M059J (cell line): ENCODE results near the gene MRPL45. TPM values are rescaled to one million over a fixed set of nuclear protein-coding genes. Genes with fewer than 3 reads are reported as not detected.

Experiments used
- DNase-seq: peaks from one replicate; pipeline ENCODE4 v3.0.0-alpha.2; 2012; ENCODE audit warnings: low read depth
- total RNA-seq: library from RNA; depleted of rRNA; stranded (reverse); fragments of >200 nt; shearing (Covaris generic); gene quantifications from 2 replicates; pipeline ENCODE4 v1.2.3, GENCODE V29; 2014

The MRPL45 gene
- total RNA-seq, 1 experiment from 2014 or later = 48.5 TPM

DNA sequence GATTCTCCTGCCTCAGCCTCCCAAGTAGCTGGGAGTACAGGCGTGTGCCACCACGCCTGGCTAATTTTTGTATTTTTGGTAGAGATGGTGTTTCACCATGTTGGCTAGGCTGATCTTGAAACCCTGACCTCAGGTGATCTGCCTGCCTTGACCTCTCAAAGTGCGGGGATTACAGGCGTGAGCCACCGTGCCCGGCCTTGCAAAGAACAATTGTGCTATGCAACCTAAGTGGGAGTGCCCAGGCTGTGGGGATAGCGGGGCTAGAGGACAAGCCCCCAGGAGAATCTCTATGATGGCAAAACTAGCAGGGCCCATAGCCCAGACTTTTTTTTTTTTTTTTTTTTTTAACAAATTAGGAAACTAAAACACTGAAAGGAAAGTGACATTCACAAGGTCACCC lies 48.8 kb downstream of the MRPL45 start:
- DNase-seq = no peak

DNA sequence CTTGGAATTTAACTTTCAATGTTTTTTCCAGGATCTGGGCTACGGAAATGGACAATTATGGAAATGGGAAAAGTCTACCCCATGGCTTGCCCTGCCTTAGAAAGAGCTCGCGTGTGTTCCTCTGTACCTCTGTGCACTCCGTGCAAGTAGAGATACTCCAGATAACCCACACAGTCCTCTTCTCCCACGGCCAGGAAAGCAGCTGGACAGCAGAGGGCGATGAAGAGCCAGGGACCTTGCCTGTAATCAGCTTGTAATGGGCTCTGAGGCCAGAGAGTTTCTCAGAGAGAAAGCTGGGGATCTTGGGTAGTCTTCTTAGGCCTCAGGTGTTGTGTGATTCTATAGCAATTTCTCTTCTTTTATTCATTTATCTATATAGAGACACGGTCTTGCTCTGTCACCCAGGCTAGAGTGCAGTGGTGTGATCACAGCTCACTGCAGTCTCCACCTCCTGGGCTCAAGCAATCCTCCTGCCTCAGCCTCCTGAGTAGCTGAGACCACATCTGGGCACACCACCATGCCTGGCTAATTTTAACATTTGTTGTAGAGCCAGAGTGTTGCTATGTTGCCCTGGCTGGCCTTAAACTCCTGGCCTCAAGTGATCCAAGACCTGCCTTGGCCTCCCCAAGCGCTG lies 52.2 kb downstream of the MRPL45 start:
- DNase-seq = peak; percentile 79

DNA sequence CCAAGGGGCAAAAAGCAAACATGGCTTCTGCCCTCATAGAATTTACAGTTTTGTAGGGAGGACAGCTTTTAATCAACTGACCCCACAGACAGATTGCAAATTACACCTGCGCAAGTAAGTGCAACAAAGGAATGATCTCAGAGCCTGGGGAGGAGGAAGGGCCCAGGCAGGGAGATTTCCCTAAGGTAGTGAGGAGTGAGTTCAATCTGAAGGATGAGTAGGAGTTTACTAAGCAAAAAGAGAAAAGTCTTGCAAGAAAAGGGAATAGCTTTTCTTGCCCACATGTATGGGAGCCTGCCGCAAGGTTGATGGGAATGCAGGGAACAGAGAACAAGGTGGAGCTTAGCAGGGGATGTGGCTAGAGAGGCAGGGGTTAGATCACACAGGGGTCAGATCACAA lies 53.1 kb downstream of the MRPL45 start:
- no peak for DNase-seq

DNA sequence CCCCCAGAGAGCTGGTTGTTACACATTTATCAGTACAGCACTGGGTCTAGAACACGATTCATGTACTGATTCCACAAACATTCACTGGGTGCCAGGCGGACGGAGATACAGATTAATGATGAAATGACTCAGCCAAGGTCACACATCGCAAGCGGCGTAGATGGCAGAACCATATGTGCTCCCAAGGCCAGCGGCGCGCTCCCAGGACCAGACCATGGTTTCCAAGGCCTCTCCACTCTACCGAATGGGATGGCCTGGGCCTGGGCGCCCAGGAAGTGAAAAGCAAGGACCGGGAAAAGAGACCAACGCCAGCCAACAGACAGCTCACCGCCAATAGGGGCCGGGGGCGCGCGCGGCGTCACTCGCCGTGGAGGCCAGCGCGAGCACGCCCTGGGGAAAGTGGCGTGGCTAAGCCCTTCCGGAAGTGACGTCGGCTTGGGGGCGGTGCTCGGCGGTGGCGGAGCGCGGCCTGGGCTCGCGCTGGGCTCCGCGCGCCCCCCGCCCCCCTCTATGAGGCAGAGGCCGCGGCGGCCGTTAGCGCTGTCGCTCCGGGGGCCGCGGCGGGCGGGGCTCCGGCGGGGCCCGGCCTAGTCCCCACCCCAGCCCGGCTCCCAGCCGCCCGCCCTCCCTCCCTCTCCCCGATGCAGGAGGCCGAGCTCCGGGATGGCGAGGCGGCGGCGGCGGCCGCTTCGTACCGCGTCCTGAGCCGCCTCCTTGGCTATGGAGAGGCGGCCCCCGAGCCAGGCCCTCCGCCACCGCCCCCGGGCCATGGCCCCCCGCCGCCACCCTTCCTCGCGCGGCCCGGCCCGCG lies 54.6 kb downstream of the MRPL45 start, which contains the start of gene SOCS7:
Gene SOCS7, plus strand, starts transcription at position 433 of the 811 bp plus-strand sequence. Its CDS starts 209 bp downstream, at position 642.
- peak; percentile 81 for DNase-seq

DNA sequence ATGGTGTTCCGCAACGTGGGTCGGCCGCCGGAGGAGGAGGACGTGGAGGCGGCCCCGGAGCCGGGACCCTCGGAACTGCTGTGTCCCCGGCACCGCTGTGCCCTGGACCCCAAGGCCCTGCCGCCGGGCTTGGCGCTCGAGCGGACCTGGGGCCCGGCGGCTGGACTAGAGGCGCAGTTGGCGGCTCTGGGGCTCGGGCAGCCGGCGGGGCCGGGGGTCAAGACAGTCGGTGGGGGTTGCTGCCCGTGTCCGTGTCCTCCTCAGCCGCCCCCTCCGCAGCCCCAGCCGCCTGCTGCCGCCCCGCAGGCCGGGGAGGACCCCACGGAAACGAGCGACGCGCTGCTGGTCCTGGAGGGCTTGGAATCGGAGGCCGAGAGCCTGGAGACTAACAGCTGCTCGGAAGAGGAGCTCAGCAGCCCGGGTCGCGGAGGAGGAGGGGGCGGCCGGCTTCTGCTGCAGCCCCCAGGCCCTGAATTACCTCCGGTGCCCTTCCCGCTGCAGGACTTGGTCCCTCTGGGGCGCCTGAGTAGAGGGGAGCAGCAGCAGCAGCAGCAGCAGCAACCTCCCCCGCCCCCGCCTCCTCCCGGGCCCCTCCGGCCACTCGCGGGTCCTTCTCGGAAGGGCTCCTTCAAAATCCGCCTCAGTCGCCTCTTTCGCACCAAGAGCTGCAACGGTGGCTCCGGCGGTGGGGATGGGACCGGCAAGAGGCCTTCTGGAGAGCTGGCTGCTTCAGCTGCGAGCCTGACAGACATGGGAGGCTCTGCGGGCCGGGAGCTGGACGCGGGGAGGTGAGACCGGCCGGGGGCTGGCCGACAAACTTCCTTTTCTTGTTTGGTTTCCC lies 55.5 kb downstream of the MRPL45 start:
- peak; percentile 32 for DNase-seq

DNA sequence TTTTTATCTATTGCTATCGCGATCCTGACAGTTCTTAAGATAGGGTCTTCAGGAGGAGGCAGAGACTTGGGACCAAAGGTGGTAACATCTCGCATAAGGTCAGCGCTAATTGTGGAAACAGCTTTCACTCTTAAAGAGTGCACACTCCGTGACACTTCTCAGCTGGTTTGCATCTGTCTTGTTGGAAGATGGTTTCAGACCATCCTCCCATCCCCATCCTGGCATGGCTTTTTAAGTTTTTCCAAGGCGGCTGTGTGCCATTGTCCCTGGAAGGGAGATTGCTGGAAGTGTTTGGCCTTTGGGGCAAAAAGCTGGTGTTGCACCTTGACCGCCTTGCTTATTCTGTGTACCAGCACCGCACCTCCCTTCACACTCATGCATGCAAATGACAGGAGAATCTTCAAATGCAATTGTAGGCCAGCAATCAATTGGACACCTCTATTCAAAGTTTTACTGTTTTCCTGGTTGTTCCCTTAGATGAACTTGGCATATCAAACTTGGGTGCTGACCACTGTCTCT lies 56.2 kb downstream of the MRPL45 start:
- peak; percentile 9 for DNase-seq

DNA sequence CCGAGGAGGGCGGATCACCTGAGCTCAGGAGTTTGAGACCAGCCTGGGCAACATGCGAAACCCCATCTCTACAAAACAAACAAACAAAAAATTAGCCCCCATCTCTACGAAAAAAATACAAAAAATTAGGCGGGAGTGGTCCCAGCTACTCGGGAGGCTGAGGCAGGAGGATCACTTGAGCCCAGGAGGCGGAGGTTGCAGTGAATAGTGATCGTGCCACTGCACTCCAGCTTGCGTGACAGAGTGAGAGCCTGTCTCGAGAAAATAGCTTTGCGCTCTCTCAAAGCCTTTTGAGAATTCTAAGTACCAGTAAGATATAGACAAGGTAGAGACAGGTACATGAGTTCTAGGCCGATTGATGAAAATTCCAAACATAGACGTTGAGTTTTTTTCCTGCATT lies 56.7 kb downstream of the MRPL45 start:
- DNase-seq = no peak

DNA sequence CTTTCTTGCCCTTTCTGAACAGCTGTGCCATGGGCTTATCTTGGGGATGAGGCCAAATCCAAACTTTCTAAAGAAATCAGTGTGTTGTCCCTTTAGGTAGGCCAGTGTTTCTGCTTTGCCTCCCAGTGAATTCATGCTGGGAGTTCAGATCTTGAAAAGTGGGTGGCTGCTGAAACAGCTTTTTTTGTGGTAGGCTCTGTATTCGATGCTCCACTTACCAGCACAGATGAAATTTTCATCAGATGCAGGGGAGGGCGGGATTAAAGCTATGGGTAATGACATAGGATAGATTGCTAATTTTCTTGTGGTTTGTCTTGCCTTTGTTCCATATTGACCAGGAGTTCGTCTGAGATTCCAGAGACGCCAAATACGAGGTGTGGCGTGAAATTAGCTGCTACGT lies 57.5 kb downstream of the MRPL45 start:
- no peak for DNase-seq

DNA sequence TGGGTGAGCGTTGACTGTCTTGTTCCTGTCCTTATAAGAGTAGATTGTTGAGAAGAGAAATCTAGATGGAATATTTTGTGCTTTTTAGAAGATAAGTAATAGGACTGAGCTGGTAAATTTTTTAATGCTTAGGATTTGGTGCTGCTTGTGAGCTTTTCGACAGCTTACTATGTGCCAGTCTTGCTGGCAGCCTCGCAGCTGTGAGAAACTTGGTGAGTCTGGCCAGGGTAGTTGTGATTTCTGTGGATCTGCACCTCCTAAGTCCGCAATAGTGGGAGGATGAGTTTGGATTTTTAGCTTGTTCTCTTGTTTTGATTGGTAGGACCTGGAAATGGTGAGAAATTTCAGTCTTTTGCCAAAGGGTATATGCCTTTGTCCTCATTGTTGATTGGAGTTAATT lies 58.3 kb downstream of the MRPL45 start:
- DNase-seq = no peak

DNA sequence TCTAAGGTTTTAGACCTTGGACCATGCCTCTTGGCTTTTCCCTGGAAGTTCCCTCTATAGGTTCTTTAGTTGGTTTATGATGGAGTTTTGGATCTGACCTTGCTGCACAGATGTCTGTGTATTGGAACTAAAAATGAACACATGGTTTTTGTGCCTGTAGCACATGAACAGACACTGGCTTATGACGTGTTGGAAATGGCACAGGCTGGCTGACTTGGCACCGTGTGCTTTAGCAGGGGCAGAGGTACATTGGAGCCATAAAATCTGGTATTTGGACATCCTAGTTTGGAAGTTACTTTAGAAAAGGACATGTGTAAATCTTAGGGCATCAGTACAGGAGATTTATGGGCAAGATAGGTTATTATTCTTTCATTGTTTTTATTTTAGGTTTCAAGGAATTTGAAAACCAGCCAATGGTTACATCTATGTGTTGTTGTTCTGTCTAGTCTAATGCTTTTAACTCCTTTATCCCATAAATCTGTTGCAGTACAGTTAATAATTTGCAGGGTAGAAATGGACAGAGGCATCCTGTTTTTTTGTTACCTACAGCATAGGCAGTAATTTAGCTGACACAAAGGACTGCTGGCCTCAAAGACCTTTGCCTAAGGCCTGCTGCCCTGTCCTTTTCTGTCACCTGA lies 60.6 kb downstream of the MRPL45 start:
- no peak for DNase-seq

DNA sequence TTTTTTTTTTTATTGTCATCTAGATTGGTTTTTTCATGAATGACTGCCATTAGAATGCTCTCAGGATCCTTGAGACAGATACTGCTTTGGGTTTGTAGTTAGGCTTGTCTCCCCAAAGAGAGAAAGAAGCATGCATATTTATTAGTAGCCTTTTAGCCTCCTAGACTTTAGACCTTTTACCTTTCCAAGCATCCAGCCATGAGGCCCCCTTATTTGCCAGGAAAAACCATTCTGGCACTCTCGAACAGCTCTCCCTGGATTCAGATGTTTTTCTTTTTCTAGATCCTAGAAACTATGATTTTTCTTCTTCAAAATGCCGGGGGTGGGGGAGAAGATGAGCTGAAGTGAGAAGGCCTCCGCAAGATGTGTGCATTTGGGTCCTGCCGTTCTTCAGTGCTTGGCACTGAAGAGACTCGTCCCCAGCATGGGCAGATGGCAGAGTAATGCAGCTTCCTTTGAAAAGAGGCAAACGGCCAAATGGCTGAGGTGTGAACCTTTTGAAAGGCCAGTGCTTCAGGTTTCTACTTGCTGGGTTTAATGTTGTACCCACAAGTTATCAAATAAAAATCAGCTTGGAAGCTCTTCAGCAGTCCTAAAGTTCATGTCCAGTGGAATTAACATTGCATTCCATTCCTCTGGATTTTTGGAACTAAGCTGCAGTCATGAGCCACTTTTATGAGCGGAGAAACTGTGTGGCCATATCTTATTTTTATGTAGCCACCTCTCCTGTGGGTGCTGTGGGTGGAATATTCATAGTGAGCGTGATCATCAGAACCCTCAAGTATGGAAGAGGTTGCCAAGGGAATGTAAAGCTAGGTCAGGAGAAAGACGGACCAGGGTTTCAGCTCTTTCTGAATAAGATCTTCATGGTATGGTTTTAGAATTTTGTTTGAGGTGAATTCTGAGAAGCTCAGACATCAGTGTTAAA lies 61.9 kb downstream of the MRPL45 start:
- no peak for DNase-seq

DNA sequence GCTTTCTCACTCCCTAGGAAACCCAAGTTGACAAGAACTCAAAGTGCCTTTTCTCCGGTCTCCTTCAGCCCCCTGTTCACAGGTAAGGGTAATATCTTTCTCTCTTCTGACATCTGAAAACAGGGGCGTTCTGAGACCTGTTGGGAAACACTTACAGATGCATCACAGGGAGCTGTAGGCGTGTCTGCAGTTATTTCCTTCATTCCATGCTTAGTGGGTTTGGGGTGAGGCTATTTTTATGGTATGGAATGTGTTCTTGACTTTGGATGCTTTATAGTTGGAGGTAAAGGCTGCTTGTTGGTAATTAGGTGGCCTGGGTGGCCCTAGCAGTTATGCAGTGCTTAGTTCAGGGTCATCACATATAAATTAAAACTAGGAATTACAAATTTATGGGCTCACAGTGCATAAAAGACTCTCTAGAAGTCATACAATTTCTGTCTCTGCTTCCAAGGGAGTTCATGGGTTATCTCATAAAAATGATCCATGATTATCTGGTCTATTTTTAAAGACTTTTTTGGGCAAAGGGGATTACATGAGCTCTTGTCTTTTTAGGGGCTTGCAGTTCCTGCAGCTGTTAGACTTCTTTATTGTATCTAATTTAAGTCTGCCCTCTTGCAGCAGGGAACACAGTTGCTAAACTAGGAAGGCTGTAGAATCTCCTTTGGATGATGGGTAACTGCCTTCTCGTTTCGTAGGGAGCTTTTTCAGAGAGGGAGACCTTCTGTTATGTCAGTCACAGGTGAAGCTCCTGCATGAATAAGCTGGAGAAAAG lies 64.9 kb downstream of the MRPL45 start:
- no peak for DNase-seq

DNA sequence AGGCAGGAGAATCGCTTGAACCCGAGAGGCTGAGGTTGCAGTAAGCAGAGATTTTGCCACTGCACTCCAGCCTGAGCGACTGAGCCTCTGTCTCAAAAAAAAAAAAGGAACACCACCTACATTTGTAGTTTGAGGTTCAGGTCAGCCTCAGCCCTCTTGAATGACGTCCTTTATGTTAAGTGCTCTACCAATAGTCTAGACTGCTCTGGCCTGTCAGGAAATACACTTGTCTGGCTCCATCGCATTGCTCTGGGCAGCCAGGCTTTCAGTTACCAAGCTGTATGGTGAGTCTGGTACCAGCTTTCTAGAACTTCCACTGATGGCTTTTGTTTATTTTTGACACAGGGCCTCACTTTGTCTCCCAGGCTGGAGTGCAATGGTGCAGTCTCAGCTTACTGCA lies 66.0 kb downstream of the MRPL45 start:
- DNase-seq = no peak

DNA sequence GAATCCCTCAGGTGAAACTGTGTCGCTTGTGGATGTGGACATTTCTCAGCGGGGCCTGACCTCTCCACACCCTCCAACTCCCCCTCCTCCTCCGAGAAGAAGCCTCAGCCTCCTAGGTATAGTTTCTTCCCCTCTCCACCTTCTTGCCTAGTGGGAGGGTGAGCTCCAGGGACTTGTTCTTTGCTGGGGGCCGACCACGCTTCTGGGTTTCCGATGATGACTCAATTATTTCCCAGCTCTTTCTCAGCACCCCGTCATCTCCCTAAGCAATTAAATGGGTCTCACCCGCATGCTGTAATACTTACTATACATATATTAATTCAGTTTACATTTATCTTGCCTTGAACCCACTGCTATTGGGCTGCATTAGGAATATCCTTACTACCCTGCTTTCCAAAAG lies 67.8 kb downstream of the MRPL45 start:
- DNase-seq = no peak

DNA sequence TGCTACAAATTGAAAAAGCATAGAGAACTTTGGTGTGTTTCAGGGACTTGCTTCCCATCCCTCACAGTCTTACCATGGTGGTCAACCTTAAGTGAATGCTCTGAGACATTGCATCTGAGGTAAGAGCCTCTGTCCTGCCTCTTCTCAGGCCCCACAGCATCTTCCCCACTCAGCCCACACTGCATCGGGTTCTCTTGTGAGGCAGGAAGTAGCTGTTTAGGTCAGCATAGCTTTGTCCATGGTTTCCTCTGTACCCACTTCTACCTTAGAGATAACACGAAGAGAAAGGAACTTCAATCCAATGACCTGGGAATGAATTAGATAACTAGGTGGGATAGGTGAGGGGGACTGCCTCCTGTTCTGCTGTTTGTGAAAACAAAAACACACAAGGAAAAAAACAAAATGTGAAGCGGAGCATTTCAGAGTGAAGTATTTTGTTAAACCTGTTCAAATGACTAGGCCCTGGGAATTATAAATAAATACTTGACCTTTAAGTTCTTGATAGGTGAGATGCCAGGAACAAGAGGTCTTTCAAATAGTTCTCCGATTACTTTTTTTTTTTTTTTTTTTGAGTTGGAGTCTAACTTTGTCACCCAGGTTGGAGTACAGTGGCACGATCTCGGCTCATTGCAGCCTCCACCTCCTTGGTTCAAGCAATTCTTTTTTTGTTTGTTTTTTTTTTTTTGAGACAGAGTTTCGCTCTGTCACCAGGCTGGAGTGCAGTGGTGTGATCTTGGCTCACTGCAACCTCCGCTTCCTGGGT lies 72.3 kb downstream of the MRPL45 start:
- no peak for DNase-seq
